Activated CD4-positive, alpha-beta T cell treated with anti-CD3 and anti-CD28 coated beads, Interleukin-2, Interleukin-6, amounts not matched to agents 100 ng/mL and 50 ng/mL, durations not matched to agents 16 hours and 8 hours (primary cell): ENCODE measurements around the gene SLC25A4.
"Not testable (repeated sequence)": the region's sequence is repeated elsewhere in the genome, so short reads cannot be mapped to it uniquely, and the experiment has no call there.

ENCODE experiments used
- DNase-seq: peaks from one replicate; pipeline ENCODE4 v3.0.0-alpha.2; 2020

SLC25A4 gene

GRCh38 chr4:185186769-185187168 is 43.7 kb downstream of the SLC25A4 start:
- DNase-seq = no peak

- DNase-seq = no peak
Measured at GRCh38 chr4:185189606-185190305, 46.7 kb downstream of the SLC25A4 start.

- DNase-seq = no peak
Measured at GRCh38 chr4:185190306-185190856, 47.3 kb downstream of the SLC25A4 start.

GRCh38 chr4:185192059-185192458 is 49.0 kb downstream of the SLC25A4 start:
- no peak for DNase-seq

- no peak for DNase-seq
Measured at GRCh38 chr4:185194924-185195888, 52.1 kb downstream of the SLC25A4 start.

GRCh38 chr4:185196437-185196836 is 53.4 kb downstream of the SLC25A4 start:
- DNase-seq = no peak

GRCh38 chr4:185198189-185198588 is 55.1 kb downstream of the SLC25A4 start:
- not testable (repeated sequence) for DNase-seq
